ENCODE results near the gene UNKL.

The UNKL gene

GRCh38 chr16:1429012-1429411 lies 14.5 kb upstream of the UNKL start:
- Mint-ChIP-seq H3K4me3 (no peak overlapping the region), H3K27ac (no peak overlapping the region)

DNA sequence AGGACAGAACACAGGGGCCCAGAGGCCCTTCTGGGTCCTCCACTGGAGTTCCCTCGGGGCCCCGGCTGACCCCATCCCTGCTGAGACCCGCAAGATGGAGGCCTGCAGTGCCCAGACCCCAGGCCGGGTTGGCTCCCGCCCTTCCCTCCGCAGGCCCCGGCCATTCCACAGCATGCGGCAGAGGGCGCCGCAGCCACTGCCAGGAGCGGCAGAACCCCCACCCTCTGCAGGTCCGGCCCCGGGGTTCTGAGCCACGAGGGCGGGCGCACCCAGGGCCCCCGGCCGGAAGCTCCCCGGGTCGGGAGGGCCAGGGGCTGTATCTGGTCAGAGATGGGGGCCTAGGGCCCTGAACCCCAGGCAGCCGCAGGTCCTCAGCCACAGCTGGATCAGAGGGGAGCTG lies 14.0 kb upstream of the UNKL start:
- Mint-ChIP-seq H3K27ac (no peak overlapping the region), H3K4me3 (no peak overlapping the region), H3K9me3 (ENCODE audit: low read depth) (no peaks in the 10 kb centered on the region), H3K27me3 (no peaks in the 10 kb centered on the region), H3K36me3 (no peaks in the 10 kb centered on the region), H3K4me1 (ENCODE audit: low read depth) (no peaks in the 10 kb centered on the region)

More at GRCh38 chr16:1429012-1429411, 14.5 kb upstream of the UNKL start:
- Mint-ChIP-seq H3K9me3 (ENCODE audit: low read depth) (no peaks in the 10 kb centered on the region), H3K27me3 (no peaks in the 10 kb centered on the region), H3K4me1 (ENCODE audit: low read depth) (no peaks in the 10 kb centered on the region), H3K36me3 (no peaks in the 10 kb centered on the region)

DNA sequence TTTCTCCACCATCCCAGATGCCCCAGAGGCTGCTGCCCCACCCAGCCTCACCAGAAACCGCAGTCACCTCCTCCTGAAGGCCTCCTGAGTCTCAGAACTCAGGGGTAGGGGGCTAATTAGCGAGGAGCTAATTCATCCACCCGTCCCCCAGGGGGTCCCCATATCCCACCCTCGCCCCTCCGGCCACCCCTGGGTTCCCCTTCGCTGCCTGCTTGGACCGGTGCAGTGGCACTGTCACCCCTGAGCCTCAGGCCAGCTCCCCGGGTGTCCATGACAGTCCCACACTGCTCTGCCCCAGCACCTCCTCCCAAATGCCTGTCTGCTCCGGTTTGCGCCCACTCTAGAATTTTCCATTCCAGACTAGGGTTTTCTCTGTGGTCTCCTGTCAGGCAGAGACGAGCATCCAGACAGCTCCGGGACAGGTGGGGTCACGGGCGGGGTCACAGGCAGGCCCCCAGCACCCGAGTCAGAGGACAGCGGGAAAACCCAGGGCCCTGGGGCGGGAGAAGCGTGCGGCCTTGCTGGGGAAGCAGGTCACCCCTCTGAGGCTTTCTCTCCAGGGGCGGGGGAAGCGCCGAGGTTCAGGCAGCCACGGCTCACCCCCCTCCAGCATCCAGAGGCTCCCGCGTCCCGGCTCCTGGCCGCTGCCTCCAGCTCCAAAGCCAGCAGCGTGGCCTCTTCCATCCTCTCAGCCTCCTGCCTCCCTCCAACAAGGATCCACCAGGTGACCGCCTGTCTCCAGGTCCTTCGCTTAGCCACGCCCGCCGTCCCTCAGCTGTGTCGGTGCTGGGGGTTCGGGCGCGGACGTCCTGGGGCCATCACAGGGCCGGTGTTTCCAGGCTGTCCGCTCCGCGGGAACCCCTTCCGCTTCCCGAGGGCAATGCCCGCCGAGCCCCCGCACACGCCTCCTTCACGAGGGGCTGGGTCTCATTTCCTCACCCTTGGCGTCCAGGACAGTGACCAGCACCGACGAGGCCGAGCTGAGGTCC lies 13.3 kb upstream of the UNKL start:
- H3K27ac Mint-ChIP-seq = no peak overlapping the region
- H3K4me1 Mint-ChIP-seq (ENCODE audit: low read depth) = no peaks in the 10 kb centered on the region
- H3K9me3 Mint-ChIP-seq (ENCODE audit: low read depth) = no peaks in the 10 kb centered on the region
- H3K4me3 Mint-ChIP-seq = no peak overlapping the region
- no peaks in the 10 kb centered on the region for H3K27me3 Mint-ChIP-seq
- no peaks in the 10 kb centered on the region for H3K36me3 Mint-ChIP-seq

GRCh38 chr16:1426734-1427471 lies 12.4 kb upstream of the UNKL start:
- H3K9me3 Mint-ChIP-seq (ENCODE audit: low read depth) = no peaks in the 10 kb centered on the region
- H3K36me3 Mint-ChIP-seq = no peaks in the 10 kb centered on the region
- no peak overlapping the region for H3K27ac Mint-ChIP-seq
- peaks cover 4% of the 10 kb centered on the region for H3K4me1 Mint-ChIP-seq (ENCODE audit: low read depth)
- no peaks in the 10 kb centered on the region for H3K27me3 Mint-ChIP-seq
- H3K4me3 Mint-ChIP-seq = no peak overlapping the region

- Mint-ChIP-seq H3K27me3 (no peaks in the 10 kb centered on the region), H3K4me1 (ENCODE audit: low read depth) (peaks cover 9% of the 10 kb centered on the region), H3K9me3 (ENCODE audit: low read depth) (no peaks in the 10 kb centered on the region), H3K36me3 (no peaks in the 10 kb centered on the region), H3K4me3 (no peak overlapping the region), H3K27ac (no peak overlapping the region)
Observed at GRCh38 chr16:1425616-1426370, 11.3 kb upstream of the UNKL start.

GRCh38 chr16:1424028-1424427 lies 9.5 kb upstream of the UNKL start:
- Mint-ChIP-seq H3K27me3 (no peaks in the 10 kb centered on the region), H3K27ac (no peak overlapping the region), H3K4me1 (ENCODE audit: low read depth) (peaks cover 9% of the 10 kb centered on the region), H3K36me3 (no peaks in the 10 kb centered on the region), H3K4me3 (no peak overlapping the region), H3K9me3 (ENCODE audit: low read depth) (no peaks in the 10 kb centered on the region)

- Mint-ChIP-seq H3K4me3 (peak overlapping the region; percentile 90), H3K27me3 (no peaks in the 10 kb centered on the region), H3K36me3 (no peaks in the 10 kb centered on the region), H3K27ac (peak overlapping the region; percentile 98), H3K4me1 (ENCODE audit: low read depth) (peaks cover 15% of the 10 kb centered on the region), H3K9me3 (ENCODE audit: low read depth) (no peaks in the 10 kb centered on the region)
Observed at GRCh38 chr16:1422076-1422475, 7.6 kb upstream of the UNKL start.

GRCh38 chr16:1420111-1420539 lies 5.6 kb upstream of the UNKL start:
- Mint-ChIP-seq H3K27me3 (no peaks in the 10 kb centered on the region), H3K4me1 (ENCODE audit: low read depth) (peaks cover 19% of the 10 kb centered on the region), H3K27ac (peak overlapping the region; percentile 79), H3K4me3 (peak overlapping the region; percentile 90), H3K9me3 (ENCODE audit: low read depth) (no peaks in the 10 kb centered on the region), H3K36me3 (no peaks in the 10 kb centered on the region)

GRCh38 chr16:1416521-1416941 lies 2.0 kb upstream of the UNKL start:
- H3K4me1 Mint-ChIP-seq (ENCODE audit: low read depth) = peaks cover 26% of the 10 kb centered on the region
- peak overlapping the region; percentile 38 for H3K27ac Mint-ChIP-seq
- H3K36me3 Mint-ChIP-seq = no peaks in the 10 kb centered on the region
- H3K4me3 Mint-ChIP-seq = peak overlapping the region; percentile 30
- no peaks in the 10 kb centered on the region for H3K27me3 Mint-ChIP-seq
- no peaks in the 10 kb centered on the region for H3K9me3 Mint-ChIP-seq (ENCODE audit: low read depth)

DNA sequence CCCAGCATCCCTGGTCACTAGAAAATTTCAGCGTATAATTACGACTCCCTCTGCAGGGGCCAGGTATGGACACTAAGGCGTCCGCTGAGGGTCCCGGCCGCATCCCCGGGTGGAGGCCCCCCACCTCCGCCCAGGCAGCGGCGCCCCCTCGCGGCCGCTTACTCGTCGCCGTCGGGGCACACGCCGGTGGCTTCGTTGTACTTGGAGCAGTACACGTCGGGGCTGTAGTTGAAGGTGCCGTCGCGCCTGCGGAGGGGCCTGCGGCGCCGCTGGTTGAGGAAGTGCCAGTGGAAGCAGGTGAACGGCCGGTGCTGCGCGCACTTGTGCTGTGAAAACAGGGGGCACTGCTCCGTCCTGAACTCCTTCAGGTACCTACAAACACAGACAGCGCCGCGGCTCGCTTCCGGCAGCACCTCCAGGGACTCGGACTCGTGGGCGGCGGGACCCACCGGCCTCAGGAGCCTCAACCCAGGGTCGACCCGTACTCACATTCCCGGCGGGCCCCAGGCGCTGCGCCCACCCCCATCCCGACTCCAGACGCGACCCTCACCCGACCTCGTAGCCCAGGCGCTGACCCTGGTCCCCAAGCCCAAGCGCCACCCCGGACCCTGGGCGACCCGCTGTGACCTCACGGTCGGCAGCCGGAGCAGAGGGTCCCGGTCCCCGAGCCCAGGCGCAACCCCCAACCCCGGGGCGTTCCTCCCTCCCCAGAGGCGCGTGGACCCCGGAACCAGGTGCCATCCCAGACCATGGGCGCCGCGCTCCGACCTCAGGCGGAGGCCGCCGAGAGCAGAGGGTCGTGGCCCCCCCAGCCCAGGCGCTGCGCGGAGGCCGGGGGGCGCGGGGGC lies 596 bp downstream of the UNKL start:
- no peaks in the 10 kb centered on the region for H3K27me3 Mint-ChIP-seq
- H3K27ac Mint-ChIP-seq = peak overlapping the region; percentile 87
- peak overlapping the region; percentile 82 for H3K4me3 Mint-ChIP-seq
- no peaks in the 10 kb centered on the region for H3K9me3 Mint-ChIP-seq (ENCODE audit: low read depth)
- H3K4me1 Mint-ChIP-seq (ENCODE audit: low read depth) = peaks cover 32% of the 10 kb centered on the region
- no peaks in the 10 kb centered on the region for H3K36me3 Mint-ChIP-seq

DNA sequence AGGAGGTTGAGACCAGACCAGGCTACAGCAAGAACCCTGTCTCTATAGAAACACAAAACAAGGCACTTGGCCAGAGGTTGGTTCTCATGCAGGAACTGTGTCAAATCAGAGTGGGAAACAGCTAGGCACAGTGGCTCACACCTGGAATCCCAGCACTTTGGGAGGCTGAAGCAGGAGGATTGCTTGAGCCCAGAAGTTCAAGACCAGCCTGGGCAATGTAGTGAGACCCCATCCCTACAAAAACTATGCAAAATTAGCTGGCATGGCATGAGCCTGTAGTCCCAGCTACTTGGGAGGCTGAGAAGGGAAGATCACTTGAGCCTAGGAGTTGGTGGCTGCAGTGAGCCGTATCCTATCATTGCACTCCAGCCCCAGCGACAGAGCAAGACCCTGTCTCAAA lies 1.7 kb downstream of the UNKL start:
- Mint-ChIP-seq H3K4me3 (peak overlapping the region; percentile 7), H3K27me3 (no peaks in the 10 kb centered on the region), H3K27ac (peak overlapping the region; percentile 28), H3K4me1 (ENCODE audit: low read depth) (peaks cover 33% of the 10 kb centered on the region), H3K36me3 (no peaks in the 10 kb centered on the region), H3K9me3 (ENCODE audit: low read depth) (no peaks in the 10 kb centered on the region)

DNA sequence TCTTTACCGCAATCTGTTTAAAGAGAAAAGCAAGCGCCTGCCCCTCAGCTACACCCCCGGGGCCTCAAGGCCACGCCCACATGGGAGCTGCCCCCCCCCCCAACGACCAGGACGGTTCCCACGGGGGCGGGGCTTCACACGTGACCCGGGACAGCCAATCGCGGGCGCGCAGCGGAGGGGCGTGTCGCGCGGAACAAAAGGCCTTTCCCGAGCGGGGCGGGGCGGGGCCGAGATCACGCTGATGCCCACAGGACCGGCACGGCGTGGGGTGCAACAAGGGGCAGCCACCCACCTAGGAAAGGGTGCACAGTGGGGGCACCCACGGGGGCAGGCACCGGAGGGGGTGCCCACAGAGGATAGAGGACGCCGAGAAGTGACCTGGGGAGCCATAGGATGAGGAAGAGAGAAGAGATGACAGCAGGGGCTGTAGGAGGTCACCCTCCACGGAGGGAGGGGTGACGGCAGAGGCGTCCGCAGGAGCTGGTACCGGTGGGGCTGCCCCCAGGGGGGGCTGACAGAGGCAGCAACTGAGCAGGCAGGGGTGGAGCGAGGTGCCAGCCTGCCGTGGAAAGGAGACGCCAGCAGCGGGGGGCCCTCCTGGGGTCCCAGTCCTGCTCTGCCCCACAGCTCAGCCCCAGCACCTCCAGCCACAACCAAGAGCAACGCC lies 6.2 kb downstream of the UNKL start:
- no peaks in the 10 kb centered on the region for H3K9me3 Mint-ChIP-seq (ENCODE audit: low read depth)
- H3K4me3 Mint-ChIP-seq = peak overlapping the region; percentile 83
- peaks cover 28% of the 10 kb centered on the region for H3K4me1 Mint-ChIP-seq (ENCODE audit: low read depth)
- no peaks in the 10 kb centered on the region for H3K36me3 Mint-ChIP-seq
- no peaks in the 10 kb centered on the region for H3K27me3 Mint-ChIP-seq
- no peak overlapping the region for H3K27ac Mint-ChIP-seq

DNA sequence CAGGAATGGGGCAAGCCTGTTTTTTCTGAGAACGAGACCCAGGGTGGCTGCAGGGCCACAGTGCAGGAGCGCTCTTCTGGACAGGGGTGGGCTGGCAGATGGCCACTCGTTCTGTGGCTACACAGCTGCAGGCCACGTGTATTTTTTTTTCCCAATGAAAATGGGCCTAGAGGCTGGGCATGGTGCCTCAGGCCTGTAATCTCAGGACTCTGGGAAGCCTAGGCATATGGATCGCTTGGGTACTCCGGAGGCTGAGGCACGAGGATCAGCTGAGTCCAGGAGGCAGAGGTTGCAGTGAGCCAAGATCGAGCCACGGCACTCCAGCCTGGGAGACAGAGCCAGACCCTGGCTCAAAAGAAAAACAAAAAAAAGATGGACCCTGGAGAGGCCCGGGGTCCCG lies 6.8 kb downstream of the UNKL start:
- peak overlapping the region; percentile 66 for H3K27ac Mint-ChIP-seq
- peaks cover 27% of the 10 kb centered on the region for H3K4me1 Mint-ChIP-seq (ENCODE audit: low read depth)
- no peaks in the 10 kb centered on the region for H3K9me3 Mint-ChIP-seq (ENCODE audit: low read depth)
- no peaks in the 10 kb centered on the region for H3K36me3 Mint-ChIP-seq
- H3K4me3 Mint-ChIP-seq = peak overlapping the region; percentile 73
- no peaks in the 10 kb centered on the region for H3K27me3 Mint-ChIP-seq

Data from activated naive CD8-positive, alpha-beta T cell (primary cell).